Ectodermal cell (in vitro differentiated cells): ENCODE measurements around the gene DNMT3B.
A peak's percentile ranks its signal among the peaks of the same experiment; 100 is the strongest.

Experiments
- H3K27ac ChIP-seq: 2 replicates; pipeline ENCODE4 v1.7.0; 2013; ENCODE audit warnings: mild to moderate bottlenecking, low read depth, low read length; ENCODE audit not compliant: insufficient read depth, poor library complexity, severe bottlenecking
- H3K27me3 ChIP-seq: 2 replicates; pipeline ENCODE4 v1.7.0; 2013; ENCODE audit warnings: mild to moderate bottlenecking, low read length; ENCODE audit not compliant: insufficient read depth, control insufficient read depth, poor library complexity, severe bottlenecking
- H3K36me3 ChIP-seq: one replicate; pipeline ENCODE4 v1.7.0; 2013; ENCODE audit warnings: low read length; ENCODE audit not compliant: control insufficient read depth, insufficient read depth
- H3K4me1 ChIP-seq: one replicate; pipeline ENCODE4 v1.7.0; 2013; ENCODE audit warnings: low read length; ENCODE audit not compliant: control insufficient read depth, insufficient read depth
- H3K4me3 ChIP-seq: 2 replicates; pipeline ENCODE4 v1.7.0; 2013; ENCODE audit warnings: low read depth, low read length, control low read depth; ENCODE audit not compliant: insufficient read depth
- H3K9me3 ChIP-seq: 2 replicates; pipeline ENCODE4 v1.7.0; 2013; ENCODE audit warnings: mild to moderate bottlenecking, low read length, moderate library complexity; ENCODE audit not compliant: control insufficient read depth
- WGBS, 2 experiments: methylation state at CpG; one replicate each; pipeline ENCODE4 v1.1.7; 2013; ENCODE audit warnings: missing lambda C conversion rate in 2 of 2; 5-methylcytosine and 5-hydroxymethylcytosine counted together

The DNMT3B gene

DNA sequence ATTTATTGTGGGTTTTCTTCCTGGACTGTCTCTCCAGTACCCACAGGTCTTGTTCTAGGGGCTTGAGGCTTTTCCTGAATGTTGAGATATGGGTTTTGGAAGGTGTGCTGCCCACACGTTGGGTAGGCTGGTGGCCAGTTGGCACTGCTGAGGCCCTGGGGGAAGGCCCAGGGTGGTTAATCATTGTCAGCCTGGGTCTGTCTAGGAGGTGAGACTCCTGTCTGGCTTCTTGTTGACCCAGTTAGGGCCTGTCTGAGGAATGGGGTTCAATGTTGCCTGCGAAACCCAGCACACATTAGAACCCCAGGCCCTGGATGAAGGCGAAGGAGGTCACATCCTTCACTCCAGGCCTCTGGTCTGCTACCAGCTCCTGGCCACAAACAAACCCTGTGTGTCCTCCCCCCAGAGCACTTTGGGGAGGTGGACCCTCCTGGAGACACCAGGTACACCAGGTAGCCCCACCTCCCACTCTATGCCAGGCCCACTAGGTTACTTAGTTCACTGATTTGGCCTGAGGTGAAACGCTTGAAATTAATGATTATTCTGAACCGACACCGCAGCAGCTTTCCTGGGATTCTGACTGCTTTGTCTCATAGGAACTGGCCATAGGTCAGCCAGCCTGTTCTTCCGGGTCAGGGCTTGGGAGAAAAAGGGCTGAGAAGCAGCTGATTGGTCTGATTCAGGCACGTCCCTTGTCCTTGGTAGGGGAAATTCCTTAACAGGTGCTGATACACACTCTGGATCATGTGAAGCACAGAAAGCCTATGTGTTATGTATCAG is 15.2 kb downstream of the DNMT3B start:
- H3K4me1 ChIP-seq = peaks cover 41% of the 10 kb centered on the region
- no peak overlapping the region for H3K4me3 ChIP-seq
- no peaks in the 10 kb centered on the region for H3K27me3 ChIP-seq
- no peaks in the 10 kb centered on the region for H3K9me3 ChIP-seq
- 92% methylated on average over 8 of the region's 8 CpGs for WGBS, 2 experiments
- H3K27ac ChIP-seq = no peak overlapping the region
- peaks cover 5% of the 10 kb centered on the region for H3K36me3 ChIP-seq

DNA sequence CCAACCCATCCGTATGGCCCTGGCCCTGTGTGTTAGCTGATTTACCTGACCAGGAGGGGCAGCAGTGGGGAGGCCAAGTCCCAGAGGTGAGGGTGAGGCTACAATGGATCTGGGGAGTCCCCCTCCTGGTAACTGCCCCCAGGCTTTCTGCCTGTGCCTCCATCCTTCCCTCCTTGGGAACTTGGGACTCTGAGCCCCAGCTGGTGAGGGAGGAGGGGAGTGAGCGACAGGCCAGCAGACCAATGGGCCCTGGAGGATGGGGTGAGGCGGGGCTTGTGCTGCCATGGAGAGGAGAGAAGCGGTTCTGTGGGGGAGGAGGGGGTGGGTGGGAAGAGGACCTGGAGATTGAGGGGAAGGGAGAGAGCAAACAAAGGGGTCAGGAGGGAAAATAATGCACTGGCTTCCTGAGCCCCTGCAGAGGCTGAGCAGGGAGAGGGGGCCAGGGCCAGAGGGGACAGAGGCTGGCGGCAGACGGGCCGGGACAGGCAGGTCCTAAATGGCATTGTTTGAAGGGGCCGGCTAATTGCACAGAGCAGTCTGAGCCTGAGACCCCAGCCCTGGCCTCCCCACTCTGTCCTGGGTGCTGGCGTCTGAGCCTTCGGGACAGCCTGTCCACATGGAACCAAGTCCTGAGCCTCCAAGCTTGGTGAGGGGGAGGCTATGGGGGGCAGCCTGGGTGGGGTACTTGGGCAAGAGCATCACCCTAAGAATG is 17.5 kb downstream of the DNMT3B start:
- Histone ChIP-seq H3K27me3 (no peaks in the 10 kb centered on the region), H3K27ac (peak overlapping the region; percentile 84), H3K9me3 (no peaks in the 10 kb centered on the region), H3K36me3 (peaks cover 16% of the 10 kb centered on the region), H3K4me3 (no peak overlapping the region), H3K4me1 (peaks cover 41% of the 10 kb centered on the region)
- 41 to 45% methylated on average over 10 of the region's 10 CpGs for WGBS, 2 experiments

DNA sequence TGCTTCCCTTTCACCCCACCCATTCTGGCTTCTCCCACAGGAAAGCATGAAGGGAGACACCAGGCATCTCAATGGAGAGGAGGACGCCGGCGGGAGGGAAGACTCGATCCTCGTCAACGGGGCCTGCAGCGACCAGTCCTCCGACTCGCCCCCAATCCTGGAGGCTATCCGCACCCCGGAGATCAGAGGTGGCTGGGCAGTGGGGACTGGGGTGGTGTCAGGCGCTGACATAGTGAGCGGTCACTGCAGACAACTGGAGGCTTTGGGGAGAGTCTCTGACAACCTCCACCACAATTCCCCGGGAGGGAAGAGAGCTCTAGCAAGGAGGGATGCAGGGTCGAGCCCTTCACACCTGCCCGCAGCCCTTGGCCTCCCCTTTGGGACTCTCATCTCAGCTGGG is 18.1 kb downstream of the DNMT3B start:
- Histone ChIP-seq H3K36me3 (peaks cover 22% of the 10 kb centered on the region), H3K4me1 (peaks cover 41% of the 10 kb centered on the region), H3K4me3 (no peak overlapping the region), H3K27ac (peak overlapping the region; percentile 84), H3K27me3 (no peaks in the 10 kb centered on the region), H3K9me3 (no peaks in the 10 kb centered on the region)
- 81% methylated on average over 16 of the region's 16 CpGs for WGBS, 2 experiments

DNA sequence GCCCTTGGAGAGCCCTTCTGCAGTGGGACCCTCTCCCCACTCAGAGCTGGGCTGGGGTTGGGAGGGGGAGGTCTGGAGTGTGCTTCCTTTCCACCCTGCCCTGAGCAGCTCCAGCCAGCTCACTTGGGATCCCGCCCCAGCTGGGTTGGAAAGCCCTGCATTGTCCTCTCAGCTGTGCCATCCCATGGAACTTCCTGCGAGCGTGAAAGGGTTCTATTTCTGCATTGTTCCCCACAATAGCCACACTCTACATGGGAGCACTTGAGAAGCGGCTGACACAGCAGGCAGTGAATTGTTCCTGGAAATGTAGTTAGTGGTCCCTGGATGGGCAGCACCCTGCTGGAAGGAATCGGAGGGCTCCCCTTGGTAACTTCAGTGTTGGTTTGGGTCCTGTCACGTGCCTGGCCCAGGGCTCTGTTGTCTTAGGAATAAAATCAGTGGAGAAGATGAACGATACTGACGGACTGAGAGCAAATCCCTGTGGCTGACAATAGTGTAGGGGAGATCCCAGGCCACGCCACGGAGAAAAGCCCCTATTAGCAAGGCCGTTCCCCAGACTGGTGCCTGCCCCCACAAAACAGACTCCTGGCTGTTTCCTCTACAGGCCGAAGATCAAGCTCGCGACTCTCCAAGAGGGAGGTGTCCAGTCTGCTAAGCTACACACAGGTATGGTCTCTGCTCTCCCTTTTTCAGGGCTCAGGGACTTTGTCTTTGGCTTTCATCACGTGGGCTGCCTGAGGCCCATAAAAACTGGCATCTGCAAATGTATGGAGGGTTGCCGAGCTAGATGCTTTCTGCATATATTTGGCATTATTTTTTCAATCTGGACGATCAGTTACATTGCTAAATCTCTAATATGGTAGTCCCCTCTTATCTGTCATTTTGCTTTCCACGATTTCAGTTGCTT is 18.8 kb downstream of the DNMT3B start:
- Histone ChIP-seq H3K27me3 (no peaks in the 10 kb centered on the region), H3K9me3 (no peaks in the 10 kb centered on the region), H3K4me3 (no peak overlapping the region), H3K27ac (peak overlapping the region; percentile 84), H3K36me3 (peaks cover 25% of the 10 kb centered on the region), H3K4me1 (peaks cover 36% of the 10 kb centered on the region)
- WGBS, 2 experiments = 50 to 52% methylated on average over 18 of the region's 18 CpGs

DNA sequence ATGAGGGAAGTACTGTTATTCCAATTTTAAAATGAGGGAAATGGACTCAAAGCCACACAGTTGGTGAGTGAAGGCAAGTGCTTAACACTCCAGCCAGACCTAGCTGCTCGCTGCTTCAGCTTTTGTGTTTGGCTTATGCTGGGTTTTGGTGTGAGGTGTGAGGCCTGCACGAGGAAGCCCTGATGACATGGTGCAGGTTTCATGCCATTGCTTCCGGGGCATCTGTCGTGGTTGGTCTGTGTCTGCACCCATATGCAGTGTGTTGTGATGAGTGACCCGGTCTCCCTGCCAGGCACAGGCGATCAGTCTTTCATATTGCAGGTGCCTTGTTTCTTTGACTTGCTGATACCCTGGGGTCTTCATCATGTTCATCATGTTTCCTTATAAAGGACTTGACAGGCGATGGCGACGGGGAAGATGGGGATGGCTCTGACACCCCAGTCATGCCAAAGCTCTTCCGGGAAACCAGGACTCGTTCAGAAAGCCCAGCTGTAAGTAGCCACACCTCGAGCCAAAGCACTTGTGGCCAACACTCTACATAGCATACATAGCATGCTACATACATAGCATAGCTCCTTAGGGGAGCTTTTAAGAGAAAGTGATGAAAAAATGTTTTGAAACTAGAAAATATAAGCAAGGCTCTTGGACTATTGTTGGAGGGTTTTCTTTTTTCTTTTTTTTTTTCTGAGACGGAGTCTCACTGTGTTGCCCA is 22.3 kb downstream of the DNMT3B start:
- H3K27ac ChIP-seq = no peak overlapping the region
- H3K9me3 ChIP-seq = no peaks in the 10 kb centered on the region
- peaks cover 47% of the 10 kb centered on the region for H3K36me3 ChIP-seq
- no peak overlapping the region for H3K4me3 ChIP-seq
- 94 to 97% methylated on average over 13 of the region's 13 CpGs for WGBS, 2 experiments
- peaks cover 17% of the 10 kb centered on the region for H3K4me1 ChIP-seq
- H3K27me3 ChIP-seq = no peaks in the 10 kb centered on the region

DNA sequence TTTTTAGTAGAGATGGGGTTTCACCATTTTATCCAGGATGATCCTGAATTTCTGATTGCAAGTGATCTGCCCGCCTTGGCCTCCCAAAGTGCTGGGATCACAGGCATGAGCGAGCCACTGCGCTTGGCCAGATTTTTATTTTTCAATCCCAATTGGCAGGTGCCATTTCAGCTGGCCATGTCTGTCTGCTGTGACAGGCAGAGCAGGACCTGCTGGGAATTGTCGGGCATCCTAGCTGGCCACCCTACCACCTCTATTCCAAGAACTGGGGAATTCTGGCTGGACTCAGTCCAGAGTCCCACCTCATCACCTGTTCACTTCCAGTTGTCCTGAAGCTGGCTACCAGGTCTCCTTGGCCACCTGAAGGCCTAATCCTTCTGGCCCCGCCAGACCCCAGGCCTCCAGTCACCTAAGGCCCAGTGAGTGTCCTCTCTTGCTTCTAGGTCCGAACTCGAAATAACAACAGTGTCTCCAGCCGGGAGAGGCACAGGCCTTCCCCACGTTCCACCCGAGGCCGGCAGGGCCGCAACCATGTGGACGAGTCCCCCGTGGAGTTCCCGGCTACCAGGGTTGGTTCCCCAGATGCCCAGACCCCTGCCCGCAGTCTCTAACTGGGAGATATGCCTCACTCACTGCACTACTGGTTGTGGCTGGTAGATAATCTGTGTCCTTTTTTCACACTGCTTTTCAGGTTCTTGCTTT is 24.0 kb downstream of the DNMT3B start:
- Histone ChIP-seq H3K36me3 (peaks cover 52% of the 10 kb centered on the region), H3K27me3 (no peaks in the 10 kb centered on the region), H3K4me3 (no peak overlapping the region), H3K4me1 (peaks cover 3% of the 10 kb centered on the region), H3K9me3 (no peaks in the 10 kb centered on the region), H3K27ac (no peak overlapping the region)
- 95 to 96% methylated on average over 16 of the region's 16 CpGs for WGBS, 2 experiments

DNA sequence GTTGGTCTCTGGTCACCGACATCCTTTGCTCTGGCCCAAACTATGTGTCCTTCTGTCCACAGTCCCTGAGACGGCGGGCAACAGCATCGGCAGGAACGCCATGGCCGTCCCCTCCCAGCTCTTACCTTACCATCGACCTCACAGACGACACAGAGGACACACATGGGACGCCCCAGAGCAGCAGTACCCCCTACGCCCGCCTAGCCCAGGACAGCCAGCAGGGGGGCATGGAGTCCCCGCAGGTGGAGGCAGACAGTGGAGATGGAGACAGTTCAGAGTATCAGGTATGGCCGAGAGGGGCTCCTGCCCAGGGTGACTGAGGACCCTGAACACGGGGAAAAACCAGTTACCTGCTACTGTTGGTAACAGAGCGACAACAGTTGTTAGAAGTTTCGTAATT is 25.0 kb downstream of the DNMT3B start:
- Histone ChIP-seq H3K9me3 (no peaks in the 10 kb centered on the region), H3K4me3 (no peak overlapping the region), H3K27me3 (no peaks in the 10 kb centered on the region), H3K4me1 (peaks cover 7% of the 10 kb centered on the region), H3K27ac (no peak overlapping the region), H3K36me3 (peaks cover 49% of the 10 kb centered on the region)
- 89 to 90% methylated on average over 16 of the region's 16 CpGs for WGBS, 2 experiments

DNA sequence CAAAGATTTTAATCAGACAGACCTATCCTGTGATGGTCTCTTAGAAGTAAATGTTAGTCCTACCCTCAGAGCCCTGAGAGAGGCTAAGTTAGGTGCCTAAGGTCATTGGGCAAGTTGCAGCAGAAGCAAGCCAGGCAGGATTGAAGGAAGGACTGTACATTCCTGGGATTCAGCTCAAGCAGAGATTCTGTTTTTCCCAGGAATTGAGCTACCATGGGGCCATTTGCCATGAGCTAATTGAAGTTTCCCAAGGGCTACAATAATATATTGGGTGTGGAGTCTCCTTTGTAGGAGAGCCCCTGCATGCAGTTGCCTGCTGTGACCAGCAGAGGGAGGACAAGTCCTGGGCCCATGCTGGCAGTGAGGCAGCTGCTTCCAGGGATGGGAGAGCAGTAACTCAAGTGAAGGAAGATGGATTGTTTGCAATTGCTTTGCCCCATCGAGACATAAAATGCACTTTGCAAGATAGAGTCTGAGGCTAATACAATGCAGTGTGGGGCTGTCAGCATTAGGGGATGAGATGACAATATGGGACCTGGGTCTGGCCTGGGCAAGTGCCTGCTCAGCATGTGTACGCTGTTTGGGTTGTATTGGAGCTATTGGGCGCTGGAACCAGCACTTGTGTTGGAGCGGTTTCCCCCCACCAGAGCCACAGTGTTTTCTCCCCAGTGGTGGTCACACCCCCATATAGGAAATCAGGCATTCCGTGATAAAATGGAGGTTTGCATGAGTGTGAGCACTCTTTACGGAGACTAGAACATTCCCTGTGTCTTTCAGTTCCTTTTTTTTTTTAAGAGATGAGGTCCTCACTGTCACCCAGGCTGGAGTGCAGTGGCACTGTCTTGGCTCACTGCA is 27.9 kb downstream of the DNMT3B start:
- Histone ChIP-seq H3K4me3 (no peak overlapping the region), H3K36me3 (peaks cover 50% of the 10 kb centered on the region), H3K27me3 (no peaks in the 10 kb centered on the region), H3K4me1 (peaks cover 14% of the 10 kb centered on the region), H3K9me3 (no peaks in the 10 kb centered on the region), H3K27ac (no peak overlapping the region)
- 80% methylated on average over 6 of the region's 6 CpGs for WGBS, 2 experiments

DNA sequence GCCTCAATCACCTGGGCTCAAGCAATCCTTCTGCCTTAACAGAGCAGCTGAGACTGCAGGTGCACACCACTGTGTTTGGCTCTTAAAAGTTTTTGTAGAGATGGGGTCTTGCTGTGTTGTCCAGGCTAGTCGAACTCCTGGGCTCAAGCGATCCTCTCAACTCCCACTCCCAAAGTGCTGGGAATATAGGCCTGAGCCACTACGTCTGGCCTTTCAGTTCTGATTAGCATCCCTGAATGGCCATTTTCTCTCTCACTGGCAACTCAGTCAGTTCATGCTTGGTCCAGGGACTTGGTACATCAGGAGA is 28.5 kb downstream of the DNMT3B start:
- Histone ChIP-seq H3K27ac (no peak overlapping the region), H3K4me3 (no peak overlapping the region), H3K4me1 (peaks cover 14% of the 10 kb centered on the region), H3K9me3 (no peaks in the 10 kb centered on the region), H3K36me3 (peaks cover 52% of the 10 kb centered on the region), H3K27me3 (no peaks in the 10 kb centered on the region)
- 93 to 95% methylated on average over 3 of the region's 3 CpGs for WGBS, 2 experiments
